GM18507 (cell line): Measurements from ENCODE around the gene CD99.

Experiments used
- DNase-seq: peaks from one replicate; pipeline ENCODE4 v3.0.0; 2011; ENCODE audit warnings: low read depth; ENCODE audit not compliant: insufficient read length; ENCODE audit errors: extremely low spot score
- FAIRE-seq: peaks from 2 replicates; lab custom pipeline; 2011; peaks lifted over from hg19 to GRCh38; lab: Jason Lieb, UNC

CD99 gene, protein sequence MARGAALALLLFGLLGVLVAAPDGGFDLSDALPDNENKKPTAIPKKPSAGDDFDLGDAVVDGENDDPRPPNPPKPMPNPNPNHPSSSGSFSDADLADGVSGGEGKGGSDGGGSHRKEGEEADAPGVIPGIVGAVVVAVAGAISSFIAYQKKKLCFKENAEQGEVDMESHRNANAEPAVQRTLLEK

DNA sequence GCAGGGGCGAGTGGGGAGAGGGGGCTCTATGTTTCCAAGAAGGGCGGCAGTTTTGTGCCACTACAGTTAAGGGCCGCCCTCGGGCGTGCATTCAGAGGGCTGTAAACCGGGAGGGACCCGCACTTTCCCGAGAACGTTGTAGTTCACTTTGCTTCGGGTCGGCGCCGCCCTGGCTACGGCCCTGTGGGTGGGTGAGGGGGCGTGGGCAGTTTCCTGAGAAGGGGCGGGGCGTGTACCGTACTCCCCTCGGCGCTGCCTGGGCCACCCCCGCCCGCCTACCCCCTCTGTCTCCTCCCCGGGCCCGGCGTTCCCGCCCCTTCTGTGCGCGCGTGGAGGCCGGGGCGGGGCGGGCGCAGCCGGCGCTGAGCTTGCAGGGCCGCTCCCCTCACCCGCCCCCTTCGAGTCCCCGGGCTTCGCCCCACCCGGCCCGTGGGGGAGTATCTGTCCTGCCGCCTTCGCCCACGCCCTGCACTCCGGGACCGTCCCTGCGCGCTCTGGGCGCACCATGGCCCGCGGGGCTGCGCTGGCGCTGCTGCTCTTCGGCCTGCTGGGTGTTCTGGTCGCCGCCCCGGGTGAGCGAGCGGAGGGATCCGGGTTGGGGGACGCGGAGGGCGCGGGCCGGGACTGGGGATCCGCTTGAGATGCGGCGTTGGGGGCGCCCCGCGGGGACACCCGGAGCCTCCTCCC, at the start of gene CD99:
TSS of gene CD99 (plus strand) at position 440 of the 687 bp plus-strand sequence. CDS start at position 506, 66 bp downstream.
- peak; percentile 74 for FAIRE-seq
- DNase-seq: peak; percentile 80

DNA sequence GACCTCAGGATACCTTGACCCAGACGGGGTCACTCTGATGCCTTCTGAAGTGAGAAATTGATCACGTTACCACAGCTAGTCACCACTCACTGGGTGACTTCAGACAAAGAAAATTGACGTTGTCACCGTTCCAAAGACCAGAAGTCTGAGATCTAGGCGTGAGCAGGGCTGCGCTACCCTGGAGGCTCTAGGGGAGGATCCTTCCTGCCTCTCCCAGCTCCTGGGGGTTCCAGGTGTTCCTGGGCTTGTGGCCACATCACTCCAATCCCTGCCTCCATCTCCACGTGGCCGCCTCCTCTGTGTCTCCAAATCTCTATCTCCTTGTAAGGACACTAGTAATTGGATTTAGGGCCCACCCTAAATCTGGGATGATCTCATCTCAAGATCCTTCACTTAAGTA, 48.9 kb upstream of the CD99 start:
- DNase-seq: no peak
- FAIRE-seq: no peak

DNA sequence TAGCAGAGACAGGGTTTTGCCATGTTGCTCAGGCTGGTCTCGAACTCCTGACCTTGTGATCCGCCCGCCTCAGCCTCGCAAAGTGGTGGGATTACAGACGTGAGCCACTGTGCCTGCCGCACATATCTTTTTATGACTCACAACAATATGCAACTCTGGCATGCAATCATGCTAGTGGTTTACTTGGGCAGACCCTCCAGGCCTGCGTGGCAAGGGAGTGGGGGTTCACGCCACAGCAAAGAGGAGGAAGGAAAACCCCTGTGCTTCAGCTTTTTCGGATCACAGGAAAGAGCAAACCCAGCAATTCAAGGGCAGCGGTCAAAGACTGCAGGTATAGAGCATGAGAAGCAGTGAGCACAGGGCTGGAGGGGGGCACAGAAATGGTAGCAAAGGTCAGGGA, 48.3 kb upstream of the CD99 start:
- FAIRE-seq (no peak), DNase-seq (no peak)

DNA sequence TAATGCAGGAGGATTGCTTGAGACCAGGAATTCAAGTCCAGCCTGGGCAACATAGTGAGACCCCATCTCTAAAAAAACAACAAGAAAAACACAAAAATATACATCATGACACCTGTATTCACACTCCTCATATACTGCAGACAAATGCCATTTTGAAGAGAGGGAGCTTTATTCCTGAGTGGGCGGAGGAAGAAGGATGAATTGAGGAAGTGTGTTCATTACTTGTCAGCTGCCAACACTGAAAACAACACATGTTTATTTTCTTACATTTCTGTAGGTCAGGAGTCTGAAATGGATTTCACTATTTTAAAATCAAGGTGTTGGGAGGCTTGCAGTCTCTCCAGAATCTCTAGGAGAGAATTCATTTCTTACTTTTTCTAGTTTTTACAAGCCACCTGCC, 47.2 kb upstream of the CD99 start:
- DNase-seq (no peak), FAIRE-seq (no peak)

DNA sequence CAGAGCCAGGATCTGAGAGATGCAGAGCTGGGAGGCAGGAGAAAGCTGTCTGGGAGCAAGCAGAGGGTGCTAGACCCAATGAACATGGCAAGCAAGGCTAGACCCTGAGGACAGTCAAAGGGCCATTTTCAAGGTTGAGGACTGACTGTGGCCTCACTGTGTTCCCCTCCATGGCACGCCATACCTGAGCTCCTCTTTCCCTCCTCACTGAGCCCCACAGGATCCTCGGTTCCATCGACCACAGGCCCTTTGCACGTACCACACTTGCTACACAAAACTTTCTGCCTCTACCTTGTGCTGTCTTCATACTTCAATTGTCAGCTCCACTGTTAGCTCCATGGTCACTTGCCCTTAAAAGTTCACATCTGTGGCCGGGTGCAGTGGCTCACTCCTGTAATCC, 45.5 kb upstream of the CD99 start:
- no peak for DNase-seq
- FAIRE-seq: no peak

DNA sequence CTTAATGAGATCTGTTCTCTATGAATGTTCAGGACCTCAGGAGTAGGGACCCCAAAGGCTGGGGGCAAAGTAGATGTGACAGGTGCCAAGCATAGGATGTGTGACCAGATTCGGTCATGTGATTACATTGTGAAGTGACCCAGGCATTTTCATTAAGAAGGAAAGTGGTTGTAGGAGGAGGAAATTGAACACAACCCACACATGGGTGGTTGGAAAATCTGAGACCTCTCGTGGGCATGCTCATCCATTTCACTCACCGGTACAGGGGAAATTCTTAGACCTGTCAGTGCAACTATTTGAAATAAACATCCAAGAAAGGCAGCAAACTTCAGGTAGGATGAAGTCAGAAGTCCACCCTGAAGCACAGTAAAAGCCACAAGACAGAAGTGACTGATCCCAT, 43.5 kb upstream of the CD99 start:
- no peak for DNase-seq
- no peak for FAIRE-seq

DNA sequence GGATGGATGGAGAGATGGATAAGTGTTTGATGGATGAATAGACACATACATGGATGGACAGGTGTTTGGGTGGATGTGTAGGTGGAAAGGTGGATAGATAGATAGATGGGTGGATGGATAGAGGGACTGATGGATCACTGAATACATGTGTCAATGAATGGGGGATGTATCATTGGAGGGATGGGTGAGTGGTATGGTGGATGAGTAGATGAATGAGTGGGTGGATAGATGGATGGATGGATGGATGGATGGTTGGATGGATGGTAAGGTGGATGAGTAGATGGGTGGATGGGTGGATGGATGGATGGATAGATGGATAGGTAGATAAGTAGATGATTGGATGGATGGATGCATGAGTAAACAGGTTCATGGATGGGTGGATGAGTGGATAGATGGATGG, 41.1 kb upstream of the CD99 start:
- FAIRE-seq (no peak), DNase-seq (no peak)

DNA sequence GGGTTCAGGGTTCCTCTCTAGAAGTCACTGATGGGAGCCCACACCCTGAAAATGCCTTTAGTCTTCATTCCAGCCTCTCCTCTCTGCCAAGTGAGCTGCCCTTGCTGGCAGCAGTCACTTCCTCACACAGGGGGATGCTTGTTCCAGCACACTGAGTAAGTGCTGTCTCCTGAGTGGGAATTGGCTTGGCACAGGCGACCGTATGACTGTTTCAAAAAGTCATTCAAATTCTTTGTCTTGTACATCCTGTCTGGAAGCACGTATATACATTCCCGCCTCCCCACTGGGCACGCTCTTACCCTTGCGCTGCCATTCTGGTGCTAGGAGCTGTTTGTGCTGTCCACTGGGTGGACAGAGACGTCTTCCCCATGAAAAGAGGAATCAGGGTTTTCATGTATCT, 40.2 kb upstream of the CD99 start:
- FAIRE-seq: no peak
- DNase-seq: no peak

DNA sequence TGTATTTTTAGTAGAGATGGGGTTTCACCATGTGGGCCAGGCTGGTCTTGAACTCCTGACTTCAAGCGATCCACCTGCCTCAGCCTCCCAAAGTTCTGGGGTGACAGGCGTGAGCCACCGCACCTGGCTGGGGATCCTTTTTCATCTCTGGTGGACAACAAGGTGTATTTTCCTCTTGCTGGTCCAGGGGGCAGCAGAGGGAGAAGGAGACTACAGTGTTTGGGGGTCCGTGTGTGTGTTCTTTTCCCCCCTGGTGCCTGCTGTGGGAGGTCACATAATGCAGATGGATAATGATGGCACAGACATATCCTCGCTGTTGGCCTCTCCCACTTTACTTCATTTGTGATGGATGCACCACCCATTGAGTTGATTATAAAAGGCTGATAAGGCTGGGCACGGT, 39.0 kb upstream of the CD99 start:
- FAIRE-seq: no peak
- DNase-seq: no peak

DNA sequence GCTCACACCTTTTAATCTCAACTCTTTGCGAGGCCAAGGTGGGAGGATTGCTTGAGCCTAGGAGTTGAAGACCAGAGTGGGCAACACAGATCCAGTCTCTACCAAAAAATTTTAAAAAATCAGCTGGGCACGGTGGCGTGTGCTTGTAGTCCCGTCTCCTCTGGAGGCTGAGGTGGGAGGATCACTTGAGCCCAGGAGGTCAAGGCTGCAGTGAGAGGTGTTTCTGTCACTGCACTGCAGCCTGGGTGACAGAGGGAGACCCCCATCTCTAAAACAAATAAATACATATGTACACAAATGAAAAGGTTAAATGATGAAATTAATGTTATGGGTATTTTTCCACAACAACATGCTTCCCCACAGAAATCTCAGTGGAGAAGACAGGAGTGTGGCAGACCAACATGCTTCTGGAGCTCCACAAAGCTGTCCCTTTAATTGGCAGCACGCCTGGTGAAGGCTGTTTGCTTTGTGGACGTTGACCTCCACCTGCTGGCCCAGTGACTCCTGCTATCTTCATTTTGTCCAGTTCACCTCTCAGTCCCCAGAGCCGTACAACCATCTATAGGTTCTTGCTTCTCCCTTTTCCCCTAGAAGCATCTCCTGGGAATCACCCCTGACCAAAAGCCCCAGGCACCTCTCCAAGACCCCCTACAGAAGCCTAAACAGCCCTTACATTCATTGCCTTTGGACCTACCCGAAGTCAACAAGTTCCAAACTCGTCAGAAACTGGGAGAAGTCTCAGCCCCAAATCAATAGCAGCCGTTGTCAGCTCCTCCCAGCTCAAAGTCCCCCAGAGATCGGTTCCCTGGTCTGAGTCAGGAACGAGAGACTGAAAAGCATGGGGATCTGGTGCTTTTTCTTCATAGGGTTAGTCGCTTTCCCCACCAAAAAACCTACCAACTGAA, 36.4 kb upstream of the CD99 start:
- DNase-seq (no peak), FAIRE-seq (no peak)

DNA sequence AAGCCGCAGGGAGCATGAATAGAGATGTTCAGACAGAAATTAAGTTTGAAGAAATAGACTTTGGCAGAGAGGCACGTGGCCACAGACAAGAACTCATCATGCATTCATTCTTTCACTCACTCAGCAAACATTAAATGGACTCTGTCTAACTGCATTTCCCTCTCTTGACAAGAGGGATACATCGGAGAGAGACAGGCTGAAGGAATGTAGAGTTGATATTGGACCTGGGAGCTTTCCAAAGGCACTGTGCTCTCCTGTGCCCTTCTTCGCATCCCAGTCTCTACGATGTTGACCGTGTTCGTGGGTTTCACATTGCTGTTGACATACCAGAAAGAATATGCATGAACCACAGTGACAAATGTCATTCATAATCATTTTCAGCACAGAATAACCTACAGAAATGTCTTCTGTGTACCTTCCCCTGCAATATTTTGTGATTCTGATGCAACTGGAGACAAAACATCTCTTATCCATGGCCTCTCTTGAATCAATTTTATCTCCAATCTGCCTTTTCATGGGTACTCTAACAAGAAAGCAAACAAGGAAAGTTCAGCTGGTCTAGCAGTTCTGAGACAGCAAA, 34.7 kb upstream of the CD99 start:
- DNase-seq (no peak), FAIRE-seq (no peak)

DNA sequence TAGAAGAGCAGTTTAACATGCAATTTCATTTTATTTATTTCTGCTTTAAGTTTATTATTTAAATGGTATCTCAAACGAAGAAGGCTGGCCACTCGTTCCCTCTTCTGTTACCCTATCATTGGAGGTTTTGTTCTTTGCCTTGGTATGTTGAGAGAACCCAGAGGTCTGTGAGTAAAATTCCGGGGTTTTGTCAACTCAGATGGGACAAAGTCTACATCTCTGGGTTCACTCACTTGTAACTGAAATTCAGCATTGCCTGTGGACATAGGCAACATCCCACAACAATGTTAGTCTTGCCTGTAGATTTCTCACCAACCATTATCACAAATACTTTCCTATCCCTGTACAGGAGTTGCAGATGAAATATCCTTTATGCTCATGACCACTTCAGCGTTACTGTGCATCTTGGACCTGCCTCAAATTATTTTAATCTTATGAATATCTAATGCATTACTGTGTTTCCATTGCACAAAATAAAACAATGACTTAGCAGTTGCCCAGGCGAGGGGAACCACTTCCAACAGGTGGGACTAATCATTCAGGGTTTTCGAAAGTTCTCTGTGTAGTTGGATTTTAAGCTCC, 33.5 kb upstream of the CD99 start:
- DNase-seq: no peak
- FAIRE-seq: no peak

DNA sequence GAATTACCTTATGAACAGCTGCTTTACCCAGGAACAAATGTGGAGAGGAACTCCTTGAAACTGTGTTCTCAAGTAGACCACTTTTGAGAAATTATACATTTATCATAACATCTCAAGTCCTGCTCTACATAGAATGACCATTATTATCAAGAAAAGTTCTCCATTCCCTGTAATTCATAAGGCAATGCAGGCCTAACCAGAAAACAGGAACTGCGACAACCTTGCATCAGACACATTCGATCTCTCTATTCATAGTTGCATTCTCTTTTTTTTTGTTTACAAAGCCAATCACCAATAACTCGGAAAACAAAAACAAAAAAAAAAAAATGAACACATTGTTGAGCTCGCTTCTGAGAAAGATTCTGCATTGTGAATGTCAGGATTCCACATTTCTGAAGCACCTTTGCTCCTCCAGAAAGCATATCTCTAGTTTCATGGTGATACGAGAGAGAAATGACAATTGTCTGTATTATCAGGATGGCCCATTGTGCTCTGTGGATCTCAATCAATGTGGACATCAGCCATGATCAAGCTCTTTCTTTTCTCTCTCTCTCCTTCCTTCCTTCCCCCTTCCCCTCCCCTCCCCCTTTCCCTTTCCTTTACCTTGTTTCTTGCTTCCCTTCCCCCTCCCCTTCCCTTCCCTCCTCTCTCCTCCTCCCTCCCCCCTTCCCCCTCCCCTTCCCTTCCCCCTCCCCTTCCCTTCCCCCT, 32.4 kb upstream of the CD99 start:
- DNase-seq (no peak), FAIRE-seq (no peak)

DNA sequence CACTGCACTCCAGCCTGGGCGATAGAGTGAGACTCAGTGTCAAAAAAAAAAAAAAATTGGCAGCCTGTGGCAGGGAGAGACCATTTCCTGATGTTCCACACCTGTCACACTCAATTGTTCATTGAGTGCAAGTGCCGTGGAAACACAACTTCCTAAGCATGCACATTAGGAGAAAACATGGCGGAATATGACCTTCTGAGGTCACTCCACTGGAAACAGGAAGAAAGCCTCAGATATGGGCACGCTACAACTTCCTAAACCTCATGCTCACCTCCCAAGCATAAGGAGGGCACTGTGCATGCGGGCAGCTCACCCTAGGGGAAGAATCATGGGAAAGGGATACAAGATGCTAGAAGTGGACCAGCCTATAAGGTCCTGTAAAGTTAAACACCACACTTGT, 28.5 kb upstream of the CD99 start:
- no peak for FAIRE-seq
- DNase-seq: no peak

DNA sequence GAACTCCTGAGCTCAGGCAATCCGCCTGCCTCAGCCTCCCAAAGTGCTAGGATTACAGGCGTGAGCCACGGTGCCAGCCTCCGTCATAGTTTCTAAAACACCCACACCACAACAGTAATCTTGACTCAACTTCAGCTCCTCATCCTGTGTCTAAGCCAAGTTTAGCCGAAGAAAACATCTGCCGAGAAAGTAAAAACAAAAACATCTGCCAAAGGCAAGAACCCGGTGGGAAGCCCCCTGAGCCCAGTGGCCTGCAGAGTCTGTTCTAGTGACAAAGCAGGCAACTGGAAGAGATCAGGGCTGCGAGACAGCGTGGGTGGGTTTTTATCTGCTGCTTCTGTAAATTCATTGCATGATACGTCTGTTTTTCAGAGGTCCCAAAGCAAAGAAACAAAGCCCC, 26.6 kb upstream of the CD99 start:
- DNase-seq: no peak
- no peak for FAIRE-seq

DNA sequence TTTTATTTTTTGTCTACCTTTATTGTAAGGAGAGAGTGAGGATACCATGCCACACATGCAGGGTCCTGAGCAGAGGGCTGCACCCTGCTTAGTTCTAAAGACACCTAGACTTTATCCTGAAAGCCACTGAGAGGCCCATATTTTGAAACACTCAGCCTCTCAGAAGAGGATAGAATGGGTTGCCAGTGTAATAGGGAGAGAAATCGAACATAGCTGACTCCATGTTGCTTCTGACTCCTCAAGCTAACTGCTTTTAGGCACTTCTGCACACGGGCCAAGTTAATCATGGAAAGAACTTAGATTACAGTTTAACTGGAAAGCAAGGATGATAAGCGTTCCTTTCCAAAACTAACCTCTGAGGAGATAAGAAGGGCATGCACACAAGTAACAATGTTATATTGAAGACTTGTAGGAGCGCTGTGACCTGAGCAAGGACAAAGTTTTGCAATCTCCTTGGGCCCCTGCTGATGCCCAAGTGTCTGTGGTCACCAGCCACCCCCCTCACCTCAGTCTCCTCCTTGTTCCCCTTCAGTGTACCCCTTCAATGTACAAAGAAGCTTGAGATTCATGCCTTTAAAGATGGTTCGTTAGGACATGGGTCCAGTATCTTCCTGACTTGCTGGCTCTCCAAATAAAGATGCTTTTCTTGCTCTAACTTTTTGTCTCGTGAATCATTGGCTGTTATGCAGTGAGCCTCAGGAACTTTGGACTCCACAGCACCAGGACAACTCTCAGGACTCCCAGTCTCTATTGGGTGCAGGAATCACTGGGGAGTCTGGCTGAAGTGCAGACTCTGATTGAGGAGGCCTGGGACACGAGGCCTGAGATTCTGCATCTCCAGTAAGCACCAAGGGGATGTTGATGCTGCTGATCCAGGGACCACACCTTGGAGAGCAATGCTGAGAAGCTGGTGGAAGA, 25.4 kb upstream of the CD99 start:
- no peak for DNase-seq
- no peak for FAIRE-seq

DNA sequence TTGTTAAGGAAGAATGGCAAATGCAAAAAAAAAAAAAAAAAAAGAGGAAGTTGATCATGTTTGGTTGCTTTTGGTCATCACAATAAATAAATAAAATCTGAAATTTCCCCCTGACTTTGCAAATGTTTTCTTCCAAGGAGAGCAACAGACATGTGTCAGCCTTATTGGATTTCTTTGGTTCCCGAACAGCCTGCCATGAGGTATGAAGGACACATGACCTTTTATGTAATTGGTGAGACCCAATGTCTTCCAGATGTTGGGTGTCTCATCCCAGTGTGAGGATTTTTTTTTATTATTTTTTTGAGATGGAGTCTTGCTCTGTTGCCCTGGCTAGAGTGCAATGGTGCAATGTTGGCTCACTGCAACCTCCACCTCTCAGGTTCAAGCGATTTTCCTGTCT, 24.6 kb upstream of the CD99 start:
- no peak for FAIRE-seq

DNA sequence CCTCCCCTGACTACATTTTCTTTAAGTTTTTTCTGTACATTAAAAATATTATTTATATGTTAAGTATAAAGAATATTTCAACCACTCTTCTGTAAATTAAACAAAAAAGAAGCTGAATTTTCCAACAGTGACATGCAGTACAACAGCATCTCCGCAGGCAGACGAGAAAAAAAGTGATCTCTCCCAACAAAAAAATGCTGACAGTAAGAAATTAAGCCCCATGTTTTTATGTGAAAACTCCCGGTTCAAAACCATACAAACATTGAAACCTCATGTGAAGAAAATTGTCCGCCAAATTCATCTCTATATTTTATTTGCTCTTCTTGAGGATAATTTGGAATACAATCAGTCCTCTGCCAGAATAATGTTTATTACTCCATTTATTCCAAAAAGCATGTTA, 20.1 kb upstream of the CD99 start:
- FAIRE-seq: no peak
- no peak for DNase-seq

More for the DNA sequence above, 24.6 kb upstream of the CD99 start:
- no peak for DNase-seq
